Liver (tissue), 9 donors: ENCODE measurements around the gene SETD3. TPM values are rescaled to one million over a fixed set of nuclear protein-coding genes. Genes with fewer than 3 reads are reported as not detected.

ENCODE experiments used
- DNase-seq: peaks from one replicate; pipeline ENCODE4 v3.0.0-alpha.2; 2017; ENCODE audit warnings: low spot score
- H3K27ac ChIP-seq, 2 donors: one replicate each; pipeline ENCODE4 v1.7.0; 2013; ENCODE audit warnings: inconsistent platforms in 2 of 2, low read length in 2 of 2, control low read depth in 1 of 2, low read depth in 1 of 2, mild to moderate bottlenecking in 1 of 2
- H3K27me3 ChIP-seq, 4 donors: one replicate each; pipeline versions ENCODE4 v1.6.1 to v1.7.0; 2013; ENCODE audit warnings: low read length in 3 of 4, inconsistent platforms in 1 of 4, mild to moderate bottlenecking in 1 of 4, moderate library complexity in 1 of 4; ENCODE audit not compliant: control insufficient read depth in 4 of 4, insufficient read depth in 4 of 4
- H3K36me3 ChIP-seq, 4 donors: one replicate each; pipeline versions ENCODE4 v1.6.1 to v1.7.0; 2013; ENCODE audit warnings: low read length in 3 of 4, mild to moderate bottlenecking in 3 of 4, low read depth in 1 of 4, moderate library complexity in 1 of 4; ENCODE audit not compliant: control insufficient read depth in 4 of 4, insufficient read depth in 3 of 4
- H3K4me1 ChIP-seq, 4 donors: one replicate each; pipeline versions ENCODE4 v1.6.1 to v1.7.0; 2013; ENCODE audit warnings: low read length in 3 of 4, mild to moderate bottlenecking in 3 of 4, moderate library complexity in 1 of 4; ENCODE audit not compliant: control insufficient read depth in 4 of 4, insufficient read depth in 4 of 4
- H3K4me3 ChIP-seq, 3 donors: one replicate each; pipeline versions ENCODE4 v1.6.1 to v1.7.0; 2013; ENCODE audit warnings: low read length in 3 of 3, control low read depth in 1 of 3, low read depth in 1 of 3, mild to moderate bottlenecking in 1 of 3
- H3K9ac ChIP-seq, 2 donors: one replicate each; pipeline ENCODE4 v1.7.0; 2013; ENCODE audit warnings: low read length in 2 of 2, mild to moderate bottlenecking in 2 of 2, moderate library complexity in 2 of 2, control low read depth in 1 of 2, low read depth in 1 of 2
- H3K9me3 ChIP-seq, 4 donors: one replicate each; pipeline versions ENCODE4 v1.6.1 to v1.7.0; 2013; ENCODE audit warnings: low read length in 3 of 4; ENCODE audit not compliant: control insufficient read depth in 4 of 4
- ATF3 ChIP-seq: IDR thresholded peaks from 2 replicates; pipeline ENCODE4 v1.6.1; 2016; ENCODE audit warnings: antibody characterized with exemption
- CTCF ChIP-seq: fragments of 150-350 bp; IDR thresholded peaks from 2 replicates; pipeline ENCODE4 v1.5.1; 2017; ENCODE audit warnings: improper control_type of control experiment, low read depth, low read length; ENCODE audit not compliant: missing input control
- FOXA1 ChIP-seq: IDR thresholded peaks from 2 replicates; pipeline ENCODE4 v1.6.1; 2016; ENCODE audit warnings: antibody characterized with exemption
- FOXA2 ChIP-seq: IDR thresholded peaks from 2 replicates; pipeline ENCODE4 v1.6.1; 2016; ENCODE audit warnings: antibody characterized with exemption
- GABPA ChIP-seq, 2 donors: IDR thresholded peaks in 1 of 2; conservative IDR thresholded peaks in 1 of 2; 2 replicates each; pipeline ENCODE4 v1.6.1; 2016; ENCODE audit warnings: antibody characterized with exemption in 2 of 2, mild to moderate bottlenecking in 1 of 2, moderate library complexity in 1 of 2
- HNF4A ChIP-seq, 2 donors: conservative IDR thresholded peaks; 2 replicates each; pipeline ENCODE4 v1.6.1; 2016; ENCODE audit warnings: antibody characterized with exemption in 2 of 2, mild to moderate bottlenecking in 2 of 2
- HNF4G ChIP-seq: IDR thresholded peaks from 2 replicates; pipeline ENCODE4 v1.6.1; 2016; ENCODE audit warnings: antibody characterized with exemption
- NR2F2 ChIP-seq: IDR thresholded peaks from 2 replicates; pipeline ENCODE4 v1.6.1; 2016; ENCODE audit warnings: antibody characterized with exemption
- RAD21 ChIP-seq, 2 donors: IDR thresholded peaks; 2 replicates each; pipeline ENCODE4 v1.6.1; 2016; ENCODE audit warnings: antibody characterized with exemption in 2 of 2, mild to moderate bottlenecking in 2 of 2
- RXRA ChIP-seq, 2 donors: IDR thresholded peaks; 2 replicates each; pipeline ENCODE4 v1.6.1; 2017 to 2018; ENCODE audit warnings: antibody characterized with exemption in 2 of 2, mild to moderate bottlenecking in 1 of 2
- SP1 ChIP-seq: IDR thresholded peaks from 2 replicates; pipeline ENCODE4 v1.6.1; 2018; ENCODE audit warnings: antibody characterized with exemption, mild to moderate bottlenecking
- TAF1 ChIP-seq: conservative IDR thresholded peaks from 2 replicates; pipeline ENCODE4 v1.6.1; 2016; ENCODE audit warnings: antibody characterized with exemption, mild to moderate bottlenecking
- YY1 ChIP-seq: IDR thresholded peaks from 2 replicates; pipeline ENCODE4 v1.6.1; 2016; ENCODE audit warnings: antibody characterized with exemption, mild to moderate bottlenecking
- ZBTB33 ChIP-seq: IDR thresholded peaks from 2 replicates; pipeline ENCODE4 v1.6.1; 2016; ENCODE audit warnings: antibody characterized with exemption
- WGBS: extraction: QIAGEN DNeasy Blood & Tissue Kit; methylation state at CpG from one replicate; pipeline ENCODE4 v1.1.7; 2013; 5-methylcytosine and 5-hydroxymethylcytosine counted together
- polyA plus RNA-seq, 2 donors: library from polyadenylated mRNA; stranded (reverse) in 1 of 2; unstranded in 1 of 2; fragments of 200-250 nt in 1 of 2; fragments of >200 nt in 1 of 2; fragmentation: Nextera tagmentation in 1 of 2; extraction: Ambion mirVana in 1 of 2; gene quantifications; one replicate each; pipeline versions ENCODE4 v1.2.1 to v1.2.3, GENCODE V29; 2013 to 2015
- total RNA-seq, 2 donors: library from RNA; depleted of rRNA; stranded (reverse); fragments of >200 nt; gene quantifications; one replicate each; pipeline ENCODE4 v1.2.3, GENCODE V29; 2014
- TF ChIP-seq, protein P1 (sequence below): IDR thresholded peaks from 2 replicates; pipeline ENCODE4 v1.6.1; 2016; ENCODE audit warnings: antibody characterized with exemption
- TF ChIP-seq, protein P2 (sequence below): IDR thresholded peaks from 2 replicates; pipeline ENCODE4 v1.6.1; 2016; ENCODE audit warnings: antibody characterized with exemption, mild to moderate bottlenecking
- donor health status: healthy.
- donor health status: healthy.
- donor health status: healthy.
- donor health status: healthy.
- donor health status: healthy.

SETD3 gene
- total and polyA plus RNA-seq, 4 donors: 18.7 to 39.7 (median 19.4) TPM

DNA sequence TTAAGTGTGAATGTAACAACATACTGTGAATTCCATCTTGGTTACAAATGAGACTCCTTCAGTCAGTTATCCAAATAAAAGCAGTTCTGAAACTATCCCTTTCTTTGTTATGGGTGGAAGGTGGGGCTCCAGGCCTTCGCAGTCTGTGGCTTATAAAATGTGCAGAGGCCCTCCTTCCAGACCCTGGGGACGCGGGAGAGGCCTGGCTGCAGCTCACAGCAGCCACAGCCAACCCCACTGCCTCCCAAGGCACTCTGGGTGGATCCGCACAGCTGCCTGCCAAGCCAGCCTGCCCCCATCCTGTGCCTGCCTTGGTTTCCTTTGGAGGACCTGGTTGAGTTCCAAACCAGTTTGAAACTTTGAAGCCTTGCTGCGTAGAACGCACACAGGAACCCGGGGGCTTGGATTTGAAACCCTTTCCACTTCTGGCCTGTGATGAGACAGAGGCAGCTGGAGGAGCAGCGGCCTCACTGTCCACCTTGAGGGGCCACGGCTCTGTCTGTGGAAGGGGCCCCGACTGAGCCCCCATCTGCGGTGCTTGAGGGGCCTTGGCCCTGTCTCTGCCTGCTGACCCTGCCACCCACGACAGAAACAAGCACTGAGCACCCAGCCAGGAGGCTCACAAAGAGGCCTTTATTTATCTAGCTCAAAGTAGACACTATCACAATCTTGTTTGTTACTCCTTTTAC, 30.9 kb upstream of the SETD3 start:
- Histone ChIP-seq H3K9me3 (no peaks in the 10 kb centered on the region), H3K4me1 (peaks cover 0 to 19% (median 10%) of the 10 kb centered on the region in 4 donors), H3K9ac (no peak overlapping the region), H3K27me3 (no peaks in the 10 kb centered on the region), H3K27ac (no peak overlapping the region), H3K36me3 (peaks cover 9 to 63% (median 21%) of the 10 kb centered on the region in 4 donors), H3K4me3 (no peak overlapping the region)
- DNase-seq: no peak
- WGBS: 88% methylated on average over 12 of the region's 12 CpGs
- TF ChIP-seq RXRA (IDR thresholded peaks at IDR 0.05): no peak
- TF ChIP-seq TAF1: no peak
- no peak for TF ChIP-seq HNF4G
- no peak for TF ChIP-seq NR2F2
- no peak for TF ChIP-seq GABPA (IDR thresholded peaks at IDR 0.05 in 1 of 2, conservative IDR thresholded peaks at IDR 0.05 in 1 of 2)
- TF ChIP-seq, protein P1, sequence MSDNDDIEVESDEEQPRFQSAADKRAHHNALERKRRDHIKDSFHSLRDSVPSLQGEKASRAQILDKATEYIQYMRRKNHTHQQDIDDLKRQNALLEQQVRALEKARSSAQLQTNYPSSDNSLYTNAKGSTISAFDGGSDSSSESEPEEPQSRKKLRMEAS: no peak
- TF ChIP-seq HNF4A (conservative IDR thresholded peaks at IDR 0.05): no peak
- no peak for TF ChIP-seq CTCF
- TF ChIP-seq SP1: no peak
- TF ChIP-seq, protein P2, sequence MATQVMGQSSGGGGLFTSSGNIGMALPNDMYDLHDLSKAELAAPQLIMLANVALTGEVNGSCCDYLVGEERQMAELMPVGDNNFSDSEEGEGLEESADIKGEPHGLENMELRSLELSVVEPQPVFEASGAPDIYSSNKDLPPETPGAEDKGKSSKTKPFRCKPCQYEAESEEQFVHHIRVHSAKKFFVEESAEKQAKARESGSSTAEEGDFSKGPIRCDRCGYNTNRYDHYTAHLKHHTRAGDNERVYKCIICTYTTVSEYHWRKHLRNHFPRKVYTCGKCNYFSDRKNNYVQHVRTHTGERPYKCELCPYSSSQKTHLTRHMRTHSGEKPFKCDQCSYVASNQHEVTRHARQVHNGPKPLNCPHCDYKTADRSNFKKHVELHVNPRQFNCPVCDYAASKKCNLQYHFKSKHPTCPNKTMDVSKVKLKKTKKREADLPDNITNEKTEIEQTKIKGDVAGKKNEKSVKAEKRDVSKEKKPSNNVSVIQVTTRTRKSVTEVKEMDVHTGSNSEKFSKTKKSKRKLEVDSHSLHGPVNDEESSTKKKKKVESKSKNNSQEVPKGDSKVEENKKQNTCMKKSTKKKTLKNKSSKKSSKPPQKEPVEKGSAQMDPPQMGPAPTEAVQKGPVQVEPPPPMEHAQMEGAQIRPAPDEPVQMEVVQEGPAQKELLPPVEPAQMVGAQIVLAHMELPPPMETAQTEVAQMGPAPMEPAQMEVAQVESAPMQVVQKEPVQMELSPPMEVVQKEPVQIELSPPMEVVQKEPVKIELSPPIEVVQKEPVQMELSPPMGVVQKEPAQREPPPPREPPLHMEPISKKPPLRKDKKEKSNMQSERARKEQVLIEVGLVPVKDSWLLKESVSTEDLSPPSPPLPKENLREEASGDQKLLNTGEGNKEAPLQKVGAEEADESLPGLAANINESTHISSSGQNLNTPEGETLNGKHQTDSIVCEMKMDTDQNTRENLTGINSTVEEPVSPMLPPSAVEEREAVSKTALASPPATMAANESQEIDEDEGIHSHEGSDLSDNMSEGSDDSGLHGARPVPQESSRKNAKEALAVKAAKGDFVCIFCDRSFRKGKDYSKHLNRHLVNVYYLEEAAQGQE: no peak
- no peak for TF ChIP-seq ATF3
- no peak for TF ChIP-seq RAD21 (IDR thresholded peaks at IDR 0.05)
- TF ChIP-seq YY1: no peak
- no peak for TF ChIP-seq ZBTB33
- no peak for TF ChIP-seq FOXA1
- no peak for TF ChIP-seq FOXA2
